ENCODE results near the gene SPRTN.

DNA sequence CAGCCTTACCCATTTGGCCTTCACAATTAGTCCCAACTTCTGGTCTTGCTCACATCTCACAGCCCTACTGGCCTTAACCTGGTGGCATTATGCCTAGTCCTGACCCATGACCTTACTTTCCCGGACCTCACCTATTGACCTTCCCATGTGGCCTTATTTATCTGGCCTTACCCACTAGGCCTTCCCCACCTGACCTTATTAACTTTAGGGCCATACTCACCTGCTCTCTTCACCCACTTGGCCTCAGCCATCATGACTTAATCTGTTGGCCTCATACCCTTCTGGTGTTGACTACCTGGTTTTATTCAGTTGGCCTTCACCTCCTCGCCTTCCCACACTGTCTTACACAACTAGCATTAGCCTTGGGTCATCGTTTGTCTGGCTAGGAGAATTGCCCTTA, 36.1 kb upstream of the SPRTN start:
- no peak for TF ChIP-seq CTCF (IDR thresholded peaks at IDR 0.05)
- no peak for TF ChIP-seq POLR2AphosphoS5 (IDR thresholded peaks at IDR 0.05; ENCODE audit: insufficient read depth in 1 of 2, low read depth in 1 of 2)
- no peak for TF ChIP-seq POLR2A (IDR thresholded peaks at IDR 0.05)
